Panc1 (cell line): ENCODE data around the gene PKP3. TPM values are rescaled to one million over a fixed set of nuclear protein-coding genes. Genes with fewer than 3 reads are reported as not detected.

Experiments used
- ATAC-seq: fragments of 200-7000 bp; cut with Tn5 transposase; 2 replicates; pipeline ENCODE4 v1.9.1; 2020; ENCODE audit warnings: mild to moderate bottlenecking, moderate library complexity
- BruUV-seq: library from RNA; stranded (reverse); fragments of 400-500 nt; replicated peaks from 2 replicates; lab custom pipeline; 2021; lab: Mats Ljungman, UMichigan
- CTCF ChIA-PET: fragments of 300-600 bp; sonication (Branson Sonifier 250); formaldehyde crosslinking; loops from one replicate; lab custom pipeline; 2022; ENCODE audit warnings: antibody characterized with exemption; lab: Charles Lee
- POLR2A ChIA-PET: fragments of 300-600 bp; sonication (Branson Sonifier 250); formaldehyde crosslinking; loops from one replicate; lab custom pipeline; 2022; ENCODE audit warnings: antibody characterized with exemption; lab: Charles Lee
- DNase-seq: peaks from one replicate; pipeline ENCODE4 v3.0.0-alpha.2; 2010; ENCODE audit warnings: low read depth, low spot score
- H3K27ac ChIP-seq: 2 replicates; pipeline ENCODE4 v1.5.1; 2011; ENCODE audit warnings: mild to moderate bottlenecking, low read length, inconsistent platforms
- H3K27me3 ChIP-seq: fragments of 200-500 bp; sonication (Bioruptor generic); 2 replicates; pipeline ENCODE4 v1.6.0; 2014; ENCODE audit warnings: low read length, inconsistent platforms; ENCODE audit not compliant: control insufficient read depth, insufficient read depth
- H3K36me3 ChIP-seq: fragments of 200-500 bp; sonication (Bioruptor generic); 2 replicates; pipeline ENCODE4 v1.5.1; 2014; ENCODE audit warnings: inconsistent platforms, mild to moderate bottlenecking, low read length, moderate library complexity; ENCODE audit not compliant: control insufficient read depth, insufficient read depth
- H3K4me1 ChIP-seq: 2 replicates; pipeline ENCODE4 v1.5.1; 2011; ENCODE audit warnings: inconsistent platforms, mild to moderate bottlenecking, low read length, moderate library complexity; ENCODE audit not compliant: control insufficient read depth, insufficient read depth
- H3K4me3 ChIP-seq, 2 experiments: 2 replicates each; pipeline ENCODE4 v1.5.1; 2011 to 2012; ENCODE audit warnings: low read depth in 2 of 2, low read length in 2 of 2, mild to moderate bottlenecking in 2 of 2, inconsistent platforms in 1 of 2, moderate library complexity in 1 of 2
- H3K9me3 ChIP-seq: fragments of 200-500 bp; sonication (Bioruptor generic); 2 replicates; pipeline ENCODE4 v1.5.1; 2014; ENCODE audit warnings: low read depth, mild to moderate bottlenecking, inconsistent platforms, low read length, moderate library complexity; ENCODE audit not compliant: control insufficient read depth, insufficient read depth
- CTCF ChIP-seq: fragments of 450-650 bp; IDR thresholded peaks from 2 replicates; pipeline ENCODE4 v1.5.1; 2017; ENCODE audit warnings: mild to moderate bottlenecking
- POLR2AphosphoS5 ChIP-seq: IDR thresholded peaks from 2 replicates; pipeline ENCODE4 v1.6.1; 2012; ENCODE audit warnings: mild to moderate bottlenecking, low read depth, low read length, moderate library complexity
- REST ChIP-seq, 2 experiments: IDR thresholded peaks; 2 replicates each; pipeline ENCODE4 v1.6.1; 2011 to 2012; ENCODE audit warnings: low read depth in 2 of 2, control low read depth in 1 of 2, low read length in 1 of 2, mild to moderate bottlenecking in 1 of 2, moderate library complexity in 1 of 2; ENCODE audit not compliant: insufficient read depth in 1 of 2
- SIN3A ChIP-seq: IDR thresholded peaks from 2 replicates; pipeline ENCODE4 v1.6.1; 2012; ENCODE audit warnings: low read depth, mild to moderate bottlenecking, low read length, moderate library complexity, borderline replicate concordance; ENCODE audit not compliant: insufficient read depth
- TCF7L2 ChIP-seq: IDR thresholded peaks from 2 replicates; pipeline ENCODE4 v1.6.1; 2011; ENCODE audit warnings: mild to moderate bottlenecking, low read depth, low read length, inconsistent platforms
- in situ Hi-C: cut with HindIII; loops from 2 replicates; pipeline ENCODE4 v1.10.0; 2016; ENCODE audit warnings: low sequenced_read_pairs, low pct_unique_long_range_greater_than_20kb
- intact Hi-C: fragments of 100-400 bp; cut with micrococcal nuclease; formaldehyde crosslinking; loops from one replicate; pipeline ENCODE4 v1.10.0; 2022; ENCODE audit not compliant: unreplicated experiment
- total RNA-seq: library from RNA; stranded (reverse); gene quantifications from one replicate; pipeline ENCODE4 v1.2.1, GENCODE V29; 2021; ENCODE audit not compliant: unreplicated experiment

Gene PKP3
- total RNA-seq, 1 experiment from 2014 or later: 36.8 TPM

GRCh38 chr11:350723-351255 lies 43.2 kb upstream of the PKP3 start:
- BruUV-seq: no TSS peak
- intact Hi-C loops: loop anchor here (10.0 kb wide), 1 partner anchor 136 kb away; no protein-coding TSS in a partner anchor
- in situ Hi-C loops: no loop called here

GRCh38 chr11:351411-351810 lies 42.6 kb upstream of the PKP3 start:
- in situ Hi-C loops: no loop called here
- POLR2A ChIA-PET: interaction anchor here (0.7 kb wide), 1 partner anchor 11 kb away, joined by 6 read pairs; no protein-coding TSS in a partner anchor

More at GRCh38 chr11:350723-351255, 43.2 kb upstream of the PKP3 start:
- ATAC-seq (peak; percentile 35), DNase-seq (no peak)
- Histone ChIP-seq H3K27me3 (no peaks in the 10 kb centered on the region), H3K36me3 (no peaks in the 10 kb centered on the region), H3K4me1 (peaks cover 40% of the 10 kb centered on the region), H3K9me3 (no peaks in the 10 kb centered on the region), H3K4me3 (no peak overlapping the region), H3K27ac (peak overlapping the region; percentile 89)
- no peak for TF ChIP-seq SIN3A
- TF ChIP-seq TCF7L2: no peak
- TF ChIP-seq POLR2AphosphoS5: no peak
- TF ChIP-seq REST (IDR thresholded peaks at IDR 0.05; ENCODE audit: insufficient read depth in 1 of 2, low read depth in 2 of 2, low read length in 1 of 2): no peak
- no peak for TF ChIP-seq CTCF
- POLR2A ChIA-PET: no interaction called here
- CTCF ChIA-PET: interaction anchor here (0.7 kb wide), 2 partner anchors 100 to 1636 kb away, joined by 3 read pairs; no protein-coding TSS in a partner anchor

More at GRCh38 chr11:351411-351810, 42.6 kb upstream of the PKP3 start:
- no peak for DNase-seq
- Histone ChIP-seq H3K9me3 (no peaks in the 10 kb centered on the region), H3K36me3 (no peaks in the 10 kb centered on the region), H3K27me3 (no peaks in the 10 kb centered on the region), H3K4me1 (peaks cover 40% of the 10 kb centered on the region), H3K27ac (peak overlapping the region; percentile 89), H3K4me3 (no peak overlapping the region)
- intact Hi-C loops: loop anchor here (10.0 kb wide), 1 partner anchor 137 kb away; no protein-coding TSS in a partner anchor
- CTCF ChIA-PET: no interaction called here
- no TSS peak for BruUV-seq
- ATAC-seq: no peak
- TF ChIP-seq CTCF (no peak), REST (IDR thresholded peaks at IDR 0.05; ENCODE audit: insufficient read depth in 1 of 2, low read depth in 2 of 2, low read length in 1 of 2) (no peak), SIN3A (no peak), POLR2AphosphoS5 (no peak), TCF7L2 (no peak)
